ENCODE results near the gene XKR3. TPM values are rescaled to one million over a fixed set of nuclear protein-coding genes. Genes with fewer than 3 reads are reported as not detected.
A peak's percentile ranks its signal among the peaks of the same experiment; 100 is the strongest.

XKR3 gene
- total RNA-seq, 6 experiments from 2014 or later = not detected

DNA sequence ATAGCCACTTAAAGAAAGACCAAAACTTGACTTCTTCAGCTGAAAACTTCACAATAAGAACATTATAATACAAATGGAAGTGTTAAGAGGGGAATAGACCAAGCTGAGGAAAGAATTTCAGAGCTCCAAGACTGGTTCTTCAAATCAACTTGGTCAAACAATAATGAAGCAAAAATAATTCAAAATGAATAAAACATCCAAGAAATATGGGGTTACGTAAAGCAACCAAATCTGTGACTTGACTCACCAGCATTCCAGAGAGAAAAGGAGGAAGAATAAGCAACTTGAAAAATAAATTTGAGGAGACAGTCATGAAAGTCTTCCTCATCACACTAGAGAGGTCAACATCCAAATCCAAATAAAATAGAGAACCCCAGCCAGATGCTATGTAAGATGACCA is 31.4 kb downstream of the XKR3 start:
- H3K27ac Mint-ChIP-seq = no peak overlapping the region
- H3K4me1 Mint-ChIP-seq (ENCODE audit: low read depth) = no peaks in the 10 kb centered on the region
- no peaks in the 10 kb centered on the region for H3K27me3 Mint-ChIP-seq (ENCODE audit: insufficient read depth)
- H3K4me3 Mint-ChIP-seq = no peak overlapping the region
- peaks cover 78% of the 10 kb centered on the region for H3K9me3 Mint-ChIP-seq
- no peak for DNase-seq
- no peaks in the 10 kb centered on the region for H3K36me3 Mint-ChIP-seq (ENCODE audit: low read depth)
- TF ChIP-seq, protein P1, sequence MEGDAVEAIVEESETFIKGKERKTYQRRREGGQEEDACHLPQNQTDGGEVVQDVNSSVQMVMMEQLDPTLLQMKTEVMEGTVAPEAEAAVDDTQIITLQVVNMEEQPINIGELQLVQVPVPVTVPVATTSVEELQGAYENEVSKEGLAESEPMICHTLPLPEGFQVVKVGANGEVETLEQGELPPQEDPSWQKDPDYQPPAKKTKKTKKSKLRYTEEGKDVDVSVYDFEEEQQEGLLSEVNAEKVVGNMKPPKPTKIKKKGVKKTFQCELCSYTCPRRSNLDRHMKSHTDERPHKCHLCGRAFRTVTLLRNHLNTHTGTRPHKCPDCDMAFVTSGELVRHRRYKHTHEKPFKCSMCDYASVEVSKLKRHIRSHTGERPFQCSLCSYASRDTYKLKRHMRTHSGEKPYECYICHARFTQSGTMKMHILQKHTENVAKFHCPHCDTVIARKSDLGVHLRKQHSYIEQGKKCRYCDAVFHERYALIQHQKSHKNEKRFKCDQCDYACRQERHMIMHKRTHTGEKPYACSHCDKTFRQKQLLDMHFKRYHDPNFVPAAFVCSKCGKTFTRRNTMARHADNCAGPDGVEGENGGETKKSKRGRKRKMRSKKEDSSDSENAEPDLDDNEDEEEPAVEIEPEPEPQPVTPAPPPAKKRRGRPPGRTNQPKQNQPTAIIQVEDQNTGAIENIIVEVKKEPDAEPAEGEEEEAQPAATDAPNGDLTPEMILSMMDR (IDR thresholded peaks at IDR 0.05) = no peak

DNA sequence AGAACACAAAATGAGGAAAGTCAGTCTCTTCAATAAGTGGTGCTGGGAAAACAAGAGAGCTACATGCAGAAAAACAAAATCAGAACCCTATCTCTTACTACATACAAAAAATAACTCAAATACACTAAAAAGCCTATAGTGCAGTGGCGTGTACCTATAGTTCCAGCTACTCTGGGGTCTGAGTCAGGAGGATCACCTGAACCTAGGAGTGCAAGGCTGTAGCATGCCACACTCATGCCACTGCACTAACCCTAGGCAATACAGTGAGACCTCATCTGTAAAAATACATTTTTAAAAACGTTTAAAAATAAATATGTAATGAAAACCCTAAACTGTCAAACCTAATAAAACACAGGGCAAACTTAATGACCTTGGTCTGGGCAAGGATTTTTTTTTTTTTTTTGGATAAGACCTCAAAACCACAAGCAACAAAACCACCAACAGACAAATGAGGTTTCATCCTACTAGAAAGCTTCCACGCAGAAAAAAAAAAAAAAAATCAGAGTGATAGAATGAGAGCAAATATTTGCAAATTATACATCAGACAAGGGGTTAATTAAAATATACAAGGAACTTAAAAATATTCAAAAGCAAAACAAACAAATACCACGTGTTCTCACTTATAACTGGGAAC is 35.2 kb downstream of the XKR3 start:
- Mint-ChIP-seq H3K9me3 (peaks cover 81% of the 10 kb centered on the region), H3K27ac (no peak overlapping the region), H3K27me3 (ENCODE audit: insufficient read depth) (no peaks in the 10 kb centered on the region), H3K36me3 (ENCODE audit: low read depth) (no peaks in the 10 kb centered on the region), H3K4me1 (ENCODE audit: low read depth) (no peaks in the 10 kb centered on the region), H3K4me3 (no peak overlapping the region)
- TF ChIP-seq, protein P1 (IDR thresholded peaks at IDR 0.05) = no peak
- no peak for DNase-seq

DNA sequence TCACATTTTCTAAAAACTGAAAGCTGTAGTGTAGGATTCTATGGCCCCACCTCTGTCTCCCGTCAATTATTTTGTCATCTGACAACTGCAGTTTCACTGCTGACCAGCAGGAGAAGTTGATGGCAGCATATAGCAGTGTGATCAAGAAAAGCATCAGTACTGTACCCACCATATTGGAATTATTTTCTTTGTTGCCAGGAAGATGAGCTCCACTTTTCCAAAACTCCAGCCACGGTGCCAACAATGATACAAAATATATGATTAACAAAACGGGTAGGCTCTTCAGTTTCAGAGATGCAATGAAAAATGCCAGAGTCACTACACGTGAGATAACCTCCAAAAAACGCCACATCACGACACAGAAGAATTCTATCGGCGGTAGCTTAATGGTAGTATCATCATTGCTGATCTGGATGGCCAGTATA is 41.3 kb downstream of the XKR3 start:
- no peaks in the 10 kb centered on the region; the same call in 1 of the 2 replicates for H3K36me3 Mint-ChIP-seq (ENCODE audit: low read depth)
- peaks cover 64% of the 10 kb centered on the region for H3K9me3 Mint-ChIP-seq
- no peak for DNase-seq
- TF ChIP-seq, protein P1 (IDR thresholded peaks at IDR 0.05) = peak; percentile 59
- H3K27ac Mint-ChIP-seq = no peak overlapping the region
- H3K4me1 Mint-ChIP-seq (ENCODE audit: low read depth) = no peaks in the 10 kb centered on the region
- H3K4me3 Mint-ChIP-seq = no peak overlapping the region
- no peaks in the 10 kb centered on the region; the same call in 1 of the 2 replicates for H3K27me3 Mint-ChIP-seq (ENCODE audit: insufficient read depth)

DNA sequence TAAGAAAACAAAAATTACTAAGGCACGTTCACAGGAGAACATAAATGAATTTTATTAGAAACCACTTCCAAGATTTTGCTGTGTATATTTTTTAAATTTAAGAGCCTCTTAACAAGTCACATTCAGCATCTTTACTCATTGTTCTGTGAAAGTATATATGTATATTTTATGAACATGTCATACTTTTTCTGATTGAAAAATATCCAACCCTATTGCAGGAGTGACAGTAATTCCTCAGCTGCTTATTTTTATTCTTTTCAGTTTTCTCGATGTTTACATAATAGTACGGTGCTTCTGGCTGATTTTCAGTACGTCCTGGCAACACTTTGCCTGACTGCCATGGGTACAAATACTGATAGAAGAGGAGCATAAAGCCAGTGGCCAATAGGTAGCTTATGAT is 41.8 kb downstream of the XKR3 start:
- TF ChIP-seq, protein P1 (IDR thresholded peaks at IDR 0.05) = no peak
- Mint-ChIP-seq H3K4me1 (ENCODE audit: low read depth) (no peaks in the 10 kb centered on the region), H3K27ac (no peak overlapping the region), H3K36me3 (ENCODE audit: low read depth) (no peaks in the 10 kb centered on the region; the same call in 1 of the 2 replicates), H3K27me3 (ENCODE audit: insufficient read depth) (no peaks in the 10 kb centered on the region; the same call in 1 of the 2 replicates), H3K4me3 (no peak overlapping the region), H3K9me3 (peaks cover 64% of the 10 kb centered on the region)
- DNase-seq = no peak

DNA sequence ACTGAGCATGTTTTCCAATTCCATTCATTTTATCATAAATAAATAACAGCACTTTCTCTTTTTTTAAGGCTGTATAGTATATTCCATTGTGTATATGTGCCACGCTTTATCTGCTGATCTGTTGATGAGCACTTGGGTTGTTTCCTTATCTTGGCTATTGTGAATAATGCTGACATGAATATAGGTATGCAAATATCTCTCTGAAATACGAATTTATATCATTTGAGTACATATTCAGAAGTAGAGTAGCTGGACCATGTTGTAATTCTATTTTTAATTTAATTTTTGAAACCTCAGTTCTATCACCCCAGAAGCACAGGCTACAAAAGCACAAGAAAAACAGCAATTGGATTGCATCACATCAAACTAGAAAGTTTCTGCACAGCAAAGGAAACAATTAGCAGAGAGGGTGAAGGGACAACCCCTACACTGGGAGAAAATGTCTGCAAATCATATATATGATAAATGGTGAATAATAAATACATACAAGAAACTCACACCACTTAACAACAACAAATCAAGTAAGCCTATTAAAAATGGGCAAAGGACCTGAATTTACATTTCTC is 43.4 kb downstream of the XKR3 start:
- H3K4me1 Mint-ChIP-seq (ENCODE audit: low read depth) = no peaks in the 10 kb centered on the region
- H3K9me3 Mint-ChIP-seq = peaks cover 67% of the 10 kb centered on the region
- DNase-seq = no peak
- no peak overlapping the region for H3K27ac Mint-ChIP-seq
- H3K27me3 Mint-ChIP-seq (ENCODE audit: insufficient read depth) = no peaks in the 10 kb centered on the region; the same call in 1 of the 2 replicates
- H3K36me3 Mint-ChIP-seq (ENCODE audit: low read depth) = no peaks in the 10 kb centered on the region; the same call in 1 of the 2 replicates
- H3K4me3 Mint-ChIP-seq = no peak overlapping the region
- TF ChIP-seq, protein P1 (IDR thresholded peaks at IDR 0.05) = no peak
